Loucy (cell line): ENCODE data around the gene NECTIN4.

Source experiments
- CTCF ChIP-seq: fragments of 200-600 bp; sonication (generic); conservative IDR thresholded peaks from 2 replicates; pipeline ENCODE4 v1.5.1; 2014; ENCODE audit warnings: mild to moderate bottlenecking, antibody characterized with exemption, low read length
- EZH2phosphoT487 ChIP-seq: fragments of 200-600 bp; IDR thresholded peaks from 2 replicates; pipeline ENCODE4 v1.6.1; 2018; ENCODE audit warnings: antibody characterized with exemption, mild to moderate bottlenecking, moderate library complexity, borderline replicate concordance

GRCh38 chr1:161100556-161100955 is 11.2 kb upstream of the NECTIN4 start:
- TF ChIP-seq CTCF = no peak
- no peak for TF ChIP-seq EZH2phosphoT487
